Keratinocyte (primary cell): Measurements from ENCODE around the gene NFAT5. TPM values are rescaled to one million over a fixed set of nuclear protein-coding genes. Genes with fewer than 3 reads are reported as not detected.

Experiments
- DNase-seq: peaks from one replicate; pipeline ENCODE4 v3.0.0-alpha.2; 2011; ENCODE audit warnings: low read depth, missing footprints, low spot score
- FAIRE-seq: peaks from 2 replicates; lab custom pipeline; 2011; peaks lifted over from hg19 to GRCh38; lab: Jason Lieb, UNC
- H2AFZ ChIP-seq: 2 replicates; pipeline ENCODE4 v1.6.0; 2012; ENCODE audit warnings: low read length, control low read depth, inconsistent platforms; ENCODE audit not compliant: control insufficient read depth
- H3K27ac ChIP-seq: 2 replicates; pipeline ENCODE4 v1.5.1; 2011; ENCODE audit warnings: low read length; ENCODE audit not compliant: control insufficient read depth, insufficient read depth
- H3K27me3 ChIP-seq: 3 replicates; pipeline ENCODE4 v1.6.0; 2011; ENCODE audit warnings: low read length; ENCODE audit not compliant: control insufficient read depth, insufficient read depth; ENCODE audit errors: extremely low read depth
- H3K36me3 ChIP-seq, 2 experiments: 2 replicates in 1 of 2; 3 replicates in 1 of 2; pipeline ENCODE4 v1.5.1; 2011; ENCODE audit warnings: low read length in 2 of 2, mild to moderate bottlenecking in 1 of 2; ENCODE audit not compliant: control insufficient read depth in 2 of 2, insufficient read depth in 2 of 2; ENCODE audit errors: extremely low read depth in 1 of 2
- H3K4me1 ChIP-seq: 3 replicates; pipeline ENCODE4 v1.5.1; 2011; ENCODE audit warnings: low read length; ENCODE audit not compliant: control insufficient read depth, insufficient read depth; ENCODE audit errors: extremely low read depth
- H3K4me2 ChIP-seq: 3 replicates; pipeline ENCODE4 v1.6.0; 2011; ENCODE audit warnings: low read depth, low read length; ENCODE audit not compliant: control insufficient read depth, insufficient read depth; ENCODE audit errors: extremely low read depth
- H3K4me3 ChIP-seq, 3 experiments: fragments of 200-600 bp in 1 of 3; sonication (generic) in 1 of 3; 2 replicates in 2 of 3; 3 replicates in 1 of 3; pipeline ENCODE4 v1.5.1; 2011 to 2016; ENCODE audit warnings: low read length in 3 of 3, mild to moderate bottlenecking in 3 of 3, control low read depth in 2 of 3, inconsistent platforms in 1 of 3, low read depth in 1 of 3, mixed read lengths in 1 of 3, mixed run types in 1 of 3, moderate library complexity in 1 of 3; ENCODE audit not compliant: control insufficient read depth in 2 of 3, insufficient read depth in 2 of 3; ENCODE audit errors: extremely low read depth in 1 of 3
- H3K79me2 ChIP-seq: 2 replicates; pipeline ENCODE4 v1.6.0; 2012; ENCODE audit warnings: low read length; ENCODE audit not compliant: control insufficient read depth, insufficient read depth
- H3K9ac ChIP-seq: 3 replicates; pipeline ENCODE4 v1.6.0; 2011; ENCODE audit warnings: low read length; ENCODE audit not compliant: control insufficient read depth, insufficient read depth; ENCODE audit errors: extremely low read depth
- H3K9me1 ChIP-seq: 3 replicates; pipeline ENCODE4 v1.6.0; 2011; ENCODE audit warnings: low read length; ENCODE audit not compliant: control insufficient read depth, insufficient read depth; ENCODE audit errors: extremely low read depth
- H3K9me3 ChIP-seq: 2 replicates; pipeline ENCODE4 v1.5.1; 2012; ENCODE audit warnings: low read depth, low read length; ENCODE audit not compliant: control insufficient read depth
- H4K20me1 ChIP-seq: 3 replicates; pipeline ENCODE4 v1.6.0; 2011; ENCODE audit warnings: low read length; ENCODE audit not compliant: control insufficient read depth, insufficient read depth; ENCODE audit errors: extremely low read depth
- EZH2 ChIP-seq: IDR thresholded peaks from one replicate; pipeline ENCODE4 v1.6.1; 2012; ENCODE audit warnings: inconsistent platforms, mild to moderate bottlenecking, low read length, moderate library complexity
- dilution Hi-C: fragments of 300-500 bp; cut with MboI; formaldehyde crosslinking; loops from one replicate; pipeline ENCODE4 v1.7.0; 2020; ENCODE audit warnings: low sequenced_read_pairs; ENCODE audit not compliant: extremely low pct_ligation_motif_present
- polyA plus RNA-seq, 5 experiments: library from polyadenylated mRNA; depleted of rRNA in 3 of 5; stranded (reverse) in 3 of 5; stranded (forward) in 1 of 5; unstranded in 1 of 5; fragments of >200 nt; gene quantifications; 1 replicate in 1 of 5; 2 replicates in 3 of 5; 3 replicates in 1 of 5; pipeline versions ENCODE4 v1.2.1 to v1.2.3, GENCODE V29; 2011 to 2012; ENCODE audit warnings: missing spikeins in 2 of 5, low read depth in 1 of 5, low replicate concordance in 1 of 5
- TF ChIP-seq, protein P1 (sequence below), 3 experiments: IDR thresholded peaks in 1 of 3; conservative IDR thresholded peaks in 1 of 3; optimal IDR thresholded peaks in 1 of 3; 2 replicates in 2 of 3; 3 replicates in 1 of 3; pipeline versions ENCODE3 to v1.5.1; 2011; ENCODE audit warnings: low read length in 3 of 3, mild to moderate bottlenecking in 3 of 3, moderate library complexity in 2 of 3, control low read depth in 1 of 3, inconsistent platforms in 1 of 3; ENCODE audit not compliant: insufficient read depth in 2 of 3; ENCODE audit errors: extremely low read depth in 1 of 3

The NFAT5 gene
- polyA plus RNA-seq, 1 donor (not counting 4 experiments of a cell fraction or from before 2014, with no cell fraction given): 24.9 TPM

GRCh38 chr16:69672315-69672997 is 106.7 kb downstream of the NFAT5 start:
- H3K27me3 ChIP-seq: no peaks in the 10 kb centered on the region
- DNase-seq (no peak), FAIRE-seq (no peak)
- no peak overlapping the region for H3K9ac ChIP-seq
- H3K79me2 ChIP-seq: peaks cover 2% of the 10 kb centered on the region
- dilution Hi-C loops: no loop called here
- no peaks in the 10 kb centered on the region for H3K4me1 ChIP-seq
- H3K4me3 ChIP-seq: no peak overlapping the region
- no peak overlapping the region for H3K4me2 ChIP-seq
- no peaks in the 10 kb centered on the region for H4K20me1 ChIP-seq
- H3K9me1 ChIP-seq: no peaks in the 10 kb centered on the region
- H3K9me3 ChIP-seq: no peaks in the 10 kb centered on the region
- peaks cover 18 to 27% of the 10 kb centered on the region in 2 experiments for H3K36me3 ChIP-seq
- no peak overlapping the region for H2AFZ ChIP-seq
- no peak overlapping the region for H3K27ac ChIP-seq
- TF ChIP-seq, protein P1, sequence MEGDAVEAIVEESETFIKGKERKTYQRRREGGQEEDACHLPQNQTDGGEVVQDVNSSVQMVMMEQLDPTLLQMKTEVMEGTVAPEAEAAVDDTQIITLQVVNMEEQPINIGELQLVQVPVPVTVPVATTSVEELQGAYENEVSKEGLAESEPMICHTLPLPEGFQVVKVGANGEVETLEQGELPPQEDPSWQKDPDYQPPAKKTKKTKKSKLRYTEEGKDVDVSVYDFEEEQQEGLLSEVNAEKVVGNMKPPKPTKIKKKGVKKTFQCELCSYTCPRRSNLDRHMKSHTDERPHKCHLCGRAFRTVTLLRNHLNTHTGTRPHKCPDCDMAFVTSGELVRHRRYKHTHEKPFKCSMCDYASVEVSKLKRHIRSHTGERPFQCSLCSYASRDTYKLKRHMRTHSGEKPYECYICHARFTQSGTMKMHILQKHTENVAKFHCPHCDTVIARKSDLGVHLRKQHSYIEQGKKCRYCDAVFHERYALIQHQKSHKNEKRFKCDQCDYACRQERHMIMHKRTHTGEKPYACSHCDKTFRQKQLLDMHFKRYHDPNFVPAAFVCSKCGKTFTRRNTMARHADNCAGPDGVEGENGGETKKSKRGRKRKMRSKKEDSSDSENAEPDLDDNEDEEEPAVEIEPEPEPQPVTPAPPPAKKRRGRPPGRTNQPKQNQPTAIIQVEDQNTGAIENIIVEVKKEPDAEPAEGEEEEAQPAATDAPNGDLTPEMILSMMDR (optimal IDR thresholded peaks at IDR 0.05 in 1 of 3, IDR thresholded peaks at IDR 0.05 in 1 of 3, conservative IDR thresholded peaks at IDR 0.05 in 1 of 3; ENCODE audit: extremely low read depth in 1 of 3, insufficient read depth in 2 of 3, low read length in 3 of 3): no peak
- no peak for TF ChIP-seq EZH2

DNA sequence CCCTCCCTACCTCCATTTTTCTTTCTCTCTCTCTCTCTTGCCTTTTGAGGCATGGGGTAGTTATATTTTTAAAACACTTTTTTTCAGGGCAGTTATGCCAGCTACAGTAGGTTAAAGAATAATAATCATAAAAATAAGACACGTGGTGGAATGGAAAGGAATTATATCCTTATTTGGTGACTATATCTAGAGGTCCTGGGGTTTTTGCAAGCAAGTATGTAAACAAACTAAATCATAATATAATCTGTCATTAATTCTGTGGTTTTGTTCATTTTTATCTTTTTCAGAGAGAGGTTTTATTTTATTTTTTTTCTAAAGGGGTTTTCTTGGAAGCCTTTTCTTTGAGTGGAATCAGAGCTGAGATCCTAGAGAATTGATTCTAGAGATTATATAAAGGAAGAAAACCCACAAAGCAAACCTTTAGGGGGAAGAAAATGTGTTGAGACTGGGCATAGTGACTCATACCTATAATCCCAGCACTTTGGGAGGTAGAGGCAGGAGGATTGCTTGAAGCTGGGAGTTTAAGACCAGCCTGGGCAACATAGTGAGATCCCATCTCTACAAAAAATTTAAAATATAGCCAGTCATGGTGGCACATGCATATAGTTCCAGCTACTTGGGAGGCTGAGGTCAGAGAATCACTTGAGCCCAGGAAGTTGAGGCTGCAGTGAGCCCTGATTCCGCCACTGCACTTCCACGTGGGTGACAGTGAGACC is 107.4 kb downstream of the NFAT5 start:
- no peak overlapping the region for H3K27ac ChIP-seq
- no peaks in the 10 kb centered on the region for H3K9me1 ChIP-seq
- dilution Hi-C loops: no loop called here
- peaks cover 16 to 21% of the 10 kb centered on the region in 2 experiments for H3K36me3 ChIP-seq
- H3K79me2 ChIP-seq: peaks cover 2% of the 10 kb centered on the region
- H3K4me1 ChIP-seq: no peaks in the 10 kb centered on the region
- no peaks in the 10 kb centered on the region for H3K27me3 ChIP-seq
- no peak overlapping the region for H3K9ac ChIP-seq
- H2AFZ ChIP-seq: no peak overlapping the region
- no peak for DNase-seq
- H3K4me3 ChIP-seq: no peak overlapping the region
- H4K20me1 ChIP-seq: no peaks in the 10 kb centered on the region
- H3K9me3 ChIP-seq: no peaks in the 10 kb centered on the region
- H3K4me2 ChIP-seq: no peak overlapping the region
- TF ChIP-seq EZH2: no peak
- TF ChIP-seq, protein P1 (optimal IDR thresholded peaks at IDR 0.05 in 1 of 3, IDR thresholded peaks at IDR 0.05 in 1 of 3, conservative IDR thresholded peaks at IDR 0.05 in 1 of 3; ENCODE audit: extremely low read depth in 1 of 3, insufficient read depth in 2 of 3, low read length in 3 of 3): no peak
- FAIRE-seq: no peak
